Measurements from ENCODE around the gene ELOVL5.

ELOVL5 gene

GRCh38 chr6:53281518-53282215, 67.1 kb downstream of the ELOVL5 start:
- TF ChIP-seq CTCF (conservative IDR thresholded peaks at IDR 0.05; ENCODE audit: low read depth, low read length): no peak
- no peak overlapping the region for H3K4me3 ChIP-seq (ENCODE audit: low read depth, low read length)
- no peak for DNase-seq (ENCODE audit: low read depth)

DNA sequence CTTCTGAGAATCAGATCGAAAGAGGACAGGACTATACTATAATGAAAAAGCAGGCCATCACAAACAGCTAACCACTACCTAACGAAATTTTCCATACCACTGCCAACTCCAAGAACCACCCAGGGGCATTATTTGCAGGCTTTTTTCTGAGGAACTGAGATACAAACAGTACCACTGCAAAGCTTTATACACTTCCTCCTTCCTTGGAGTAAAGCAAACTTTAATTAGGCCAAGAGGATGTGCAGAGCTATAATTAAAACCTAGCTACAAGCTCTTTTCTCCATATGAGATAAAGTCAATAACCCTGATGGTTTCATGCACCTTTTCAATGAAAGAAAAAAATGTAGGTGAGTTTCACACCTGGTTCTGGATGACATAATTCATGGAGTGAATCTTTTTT, 68.5 kb downstream of the ELOVL5 start:
- no peak for TF ChIP-seq CTCF (conservative IDR thresholded peaks at IDR 0.05; ENCODE audit: low read depth, low read length)
- no peak overlapping the region for H3K4me3 ChIP-seq (ENCODE audit: low read depth, low read length)
- no peak for DNase-seq (ENCODE audit: low read depth)

DNA sequence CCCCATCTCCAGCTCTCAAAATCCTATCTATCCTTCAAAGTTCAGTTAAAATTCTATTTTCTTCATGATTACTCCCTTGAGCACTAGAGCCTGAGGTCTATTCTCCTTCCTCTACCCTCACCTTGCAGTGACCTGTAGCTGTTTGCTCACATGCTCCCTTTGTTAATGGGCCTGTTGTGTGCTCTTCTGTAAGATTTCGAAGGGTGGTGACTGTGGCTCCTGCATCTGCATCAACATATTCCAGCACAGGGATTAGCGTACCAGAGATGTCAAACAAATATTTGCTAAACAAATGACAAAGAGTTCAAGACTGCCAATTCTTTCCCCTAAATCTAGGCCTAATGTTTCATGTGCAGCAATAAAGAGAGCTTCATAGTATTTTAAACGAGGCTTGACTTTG, 69.5 kb downstream of the ELOVL5 start:
- no peak for TF ChIP-seq CTCF (conservative IDR thresholded peaks at IDR 0.05; ENCODE audit: low read depth, low read length)
- no peak overlapping the region for H3K4me3 ChIP-seq (ENCODE audit: low read depth, low read length)
- DNase-seq (ENCODE audit: low read depth): no peak

- no peak overlapping the region for H3K4me3 ChIP-seq (ENCODE audit: low read depth, low read length)
- DNase-seq (ENCODE audit: low read depth): no peak
- TF ChIP-seq CTCF (conservative IDR thresholded peaks at IDR 0.05; ENCODE audit: low read depth, low read length): peak; percentile 33
These were observed 75.4 kb downstream of the ELOVL5 start for GRCh38 chr6:53273370-53273769.

DNA sequence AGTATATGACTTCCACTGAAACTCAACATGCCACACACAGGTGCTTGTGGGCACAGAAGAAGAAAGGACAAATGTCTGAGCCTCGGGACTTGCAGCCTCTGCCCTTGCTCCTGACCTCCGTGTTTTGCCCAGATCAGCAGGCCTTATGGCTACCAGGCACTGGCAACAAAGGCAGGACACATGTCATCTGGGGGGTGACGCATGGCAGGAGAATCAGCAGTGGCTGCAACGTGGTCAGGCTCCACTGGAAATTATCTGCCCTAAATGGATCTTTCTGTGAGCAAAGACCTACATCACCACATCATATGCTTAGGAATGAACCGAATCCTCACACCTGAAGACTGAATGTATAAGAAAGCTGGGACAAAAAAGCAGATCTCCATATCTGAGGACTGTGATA, 78.9 kb downstream of the ELOVL5 start:
- no peak overlapping the region for H3K4me3 ChIP-seq (ENCODE audit: low read depth, low read length)
- DNase-seq (ENCODE audit: low read depth): no peak
- no peak for TF ChIP-seq CTCF (conservative IDR thresholded peaks at IDR 0.05; ENCODE audit: low read depth, low read length)

GRCh38 chr6:53268858-53269608, 79.7 kb downstream of the ELOVL5 start:
- no peak for DNase-seq (ENCODE audit: low read depth)
- TF ChIP-seq CTCF (conservative IDR thresholded peaks at IDR 0.05; ENCODE audit: low read depth, low read length): no peak
- H3K4me3 ChIP-seq (ENCODE audit: low read depth, low read length): no peak overlapping the region
